Activated T-cell treated with anti-CD3 and anti-CD28 coated beads, Interleukin-2, amount 50 U/mL, for 24 hours (primary cell): ENCODE measurements around the gene MMD2.
"Not testable (repeated sequence)": the region's sequence is repeated elsewhere in the genome, so short reads cannot be mapped to it uniquely, and the experiment has no call there.

Source experiments
- DNase-seq: peaks from one replicate; pipeline ENCODE4 v3.0.0-alpha.2; 2020
- H3K27ac Mint-ChIP-seq: 2 replicates; pipeline ENCODE4 v1.8.0; 2020; ENCODE audit warnings: mild to moderate bottlenecking, mixed read lengths
- H3K27me3 Mint-ChIP-seq: 2 replicates; pipeline ENCODE4 v1.8.0; 2020; ENCODE audit warnings: mixed read lengths
- H3K36me3 Mint-ChIP-seq: 2 replicates; pipeline ENCODE4 v1.8.0; 2020; ENCODE audit warnings: low read depth, mixed read lengths
- H3K4me1 Mint-ChIP-seq: 2 replicates; pipeline ENCODE4 v1.8.0; 2020; ENCODE audit warnings: low read depth, mixed read lengths
- H3K4me3 Mint-ChIP-seq: 2 replicates; pipeline ENCODE4 v1.8.0; 2020; ENCODE audit warnings: mild to moderate bottlenecking, moderate library complexity, mixed read lengths
- H3K9me3 Mint-ChIP-seq: 2 replicates; pipeline ENCODE4 v1.8.0; 2020; ENCODE audit warnings: mixed read lengths

The MMD2 gene

DNA sequence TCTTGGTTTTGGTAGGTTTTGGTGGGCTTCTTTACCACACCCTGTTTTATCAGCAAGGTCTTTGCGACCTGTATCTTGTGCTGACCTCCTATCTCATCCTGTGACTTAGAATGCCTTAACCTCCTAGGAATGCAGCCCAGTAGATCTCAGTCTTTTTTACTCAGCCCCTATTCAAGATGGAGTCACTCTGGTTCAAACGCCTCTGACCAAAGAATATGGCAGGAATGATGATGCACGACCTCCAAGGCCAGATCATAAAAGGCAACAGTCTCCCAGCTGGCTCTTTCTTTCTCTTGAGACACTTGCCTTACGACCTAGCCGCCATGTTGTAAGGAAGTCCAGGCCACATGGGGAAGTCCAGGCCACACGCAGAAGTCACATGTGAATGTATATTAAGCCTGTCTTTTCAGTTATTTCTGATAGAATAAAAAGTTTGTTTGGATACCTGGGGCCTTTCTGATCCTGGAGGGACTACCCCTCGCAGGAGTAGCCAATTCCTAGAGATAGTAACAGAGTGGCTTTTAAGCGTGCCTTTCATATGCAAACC is 65.0 kb downstream of the MMD2 start:
- Mint-ChIP-seq H3K9me3 (peaks cover 7% of the 10 kb centered on the region), H3K27ac (no peak overlapping the region), H3K4me3 (no peak overlapping the region), H3K36me3 (no peaks in the 10 kb centered on the region), H3K4me1 (no peaks in the 10 kb centered on the region), H3K27me3 (no peaks in the 10 kb centered on the region)
- no peak for DNase-seq

DNA sequence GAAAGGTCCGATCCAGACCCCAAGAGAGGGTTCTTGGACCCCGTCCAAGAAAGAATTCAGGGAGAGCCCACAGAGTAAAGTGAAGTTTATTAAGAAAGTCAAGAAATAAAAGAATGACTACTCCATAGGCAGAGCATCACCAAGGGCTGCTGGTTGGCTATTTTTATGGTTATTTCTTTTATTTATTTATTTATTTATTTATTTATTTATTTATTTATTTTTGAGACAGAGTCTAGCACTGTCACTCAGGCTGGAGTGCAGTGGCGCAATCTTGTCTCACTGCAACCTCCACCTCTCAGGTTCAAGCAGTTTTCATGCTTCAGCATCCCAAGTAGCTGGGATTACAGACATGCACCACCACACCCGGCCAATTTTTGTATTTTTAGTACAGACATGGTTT is 65.8 kb downstream of the MMD2 start:
- H3K9me3 Mint-ChIP-seq, H3K4me3 Mint-ChIP-seq, H3K36me3 Mint-ChIP-seq, DNase-seq, H3K4me1 Mint-ChIP-seq, H3K27ac Mint-ChIP-seq, H3K27me3 Mint-ChIP-seq: not testable (repeated sequence)

DNA sequence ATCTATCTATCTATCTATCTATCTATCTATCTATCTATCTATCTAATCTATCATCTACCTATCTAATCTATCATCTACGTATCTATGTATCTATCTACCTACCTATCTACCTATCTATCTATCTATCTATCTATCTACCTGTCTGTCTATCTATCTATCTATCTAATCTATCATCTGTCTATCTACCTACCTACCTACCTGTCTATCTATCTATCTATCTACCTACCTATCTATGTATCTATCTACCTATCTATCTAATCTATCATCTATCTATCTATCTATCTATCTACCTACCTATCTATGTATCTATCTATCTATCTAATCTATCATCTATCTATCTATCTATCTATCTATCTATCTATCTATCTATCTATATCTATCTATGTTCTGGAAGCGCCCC is 67.5 kb downstream of the MMD2 start:
- not testable (repeated sequence) for H3K9me3 Mint-ChIP-seq, H3K36me3 Mint-ChIP-seq, H3K27ac Mint-ChIP-seq, DNase-seq, H3K27me3 Mint-ChIP-seq, H3K4me1 Mint-ChIP-seq, H3K4me3 Mint-ChIP-seq

DNA sequence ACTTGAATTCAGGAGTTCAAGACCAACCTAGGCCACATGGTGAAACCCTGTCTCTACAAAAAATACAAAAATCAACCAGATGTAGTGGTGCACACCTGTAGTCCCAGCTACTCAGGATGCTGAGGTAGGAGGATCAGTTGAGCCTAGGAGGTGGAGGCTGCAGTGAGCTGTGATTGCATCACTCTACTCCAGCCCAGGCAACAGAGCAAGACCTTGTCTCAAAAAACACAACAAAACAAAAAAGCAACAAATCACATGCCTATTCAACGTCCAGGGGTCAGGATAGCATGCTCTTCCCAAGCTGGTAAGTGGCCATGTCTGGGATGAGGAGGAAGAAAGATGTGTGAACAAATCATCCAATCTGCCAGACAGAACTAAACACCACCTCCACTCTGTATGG is 69.3 kb downstream of the MMD2 start:
- Mint-ChIP-seq H3K4me1 (no peaks in the 10 kb centered on the region), H3K9me3 (peaks cover 7% of the 10 kb centered on the region), H3K27ac (no peak overlapping the region), H3K36me3 (no peaks in the 10 kb centered on the region), H3K4me3 (no peak overlapping the region), H3K27me3 (peaks cover 8% of the 10 kb centered on the region)
- DNase-seq: no peak

DNA sequence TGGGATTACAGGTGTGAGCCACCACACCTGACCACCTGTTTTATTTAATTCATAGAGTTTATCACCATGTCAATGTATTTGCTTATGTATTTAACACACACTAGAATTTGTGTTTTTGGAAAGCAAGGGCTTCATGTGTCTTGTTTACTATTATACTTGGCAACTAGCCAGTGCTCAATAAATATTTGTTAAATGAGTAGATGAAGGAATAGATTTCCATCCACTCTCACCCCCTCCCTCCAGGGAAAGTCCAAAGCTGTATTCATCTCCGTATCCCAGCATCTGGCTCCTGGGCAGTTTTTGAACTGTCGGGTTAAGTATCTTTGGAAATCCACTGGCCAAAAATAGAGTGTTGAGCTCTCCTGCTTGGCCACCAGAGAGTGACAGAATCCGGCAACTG is 70.8 kb downstream of the MMD2 start:
- H3K9me3 Mint-ChIP-seq: no peaks in the 10 kb centered on the region
- H3K27me3 Mint-ChIP-seq: peaks cover 18% of the 10 kb centered on the region
- no peak for DNase-seq
- no peaks in the 10 kb centered on the region for H3K4me1 Mint-ChIP-seq
- H3K36me3 Mint-ChIP-seq: no peaks in the 10 kb centered on the region
- H3K27ac Mint-ChIP-seq: no peak overlapping the region
- H3K4me3 Mint-ChIP-seq: no peak overlapping the region

DNA sequence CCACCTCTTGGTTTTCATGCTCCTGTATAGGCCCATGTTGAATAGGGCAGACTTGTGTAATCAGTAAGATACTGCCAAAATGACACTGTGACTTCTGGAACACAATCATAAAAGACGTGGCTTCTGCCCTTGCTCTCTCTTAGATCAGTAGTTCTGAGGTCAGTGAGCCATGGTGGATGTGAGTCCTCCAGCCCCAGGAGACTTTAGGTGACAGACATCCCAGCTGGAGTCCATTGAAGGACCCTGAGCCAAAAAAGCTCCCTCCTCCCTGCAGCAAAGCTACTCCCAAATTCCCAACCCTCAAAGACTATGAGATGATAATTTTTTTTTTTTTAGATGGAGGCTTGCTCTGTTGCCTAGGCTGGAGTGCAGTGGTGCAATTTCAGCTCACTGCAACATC is 72.3 kb downstream of the MMD2 start:
- Mint-ChIP-seq H3K4me1 (peaks cover 10% of the 10 kb centered on the region), H3K27me3 (peaks cover 31% of the 10 kb centered on the region), H3K4me3 (no peak overlapping the region), H3K9me3 (no peaks in the 10 kb centered on the region), H3K36me3 (no peaks in the 10 kb centered on the region), H3K27ac (no peak overlapping the region)
- no peak for DNase-seq

DNA sequence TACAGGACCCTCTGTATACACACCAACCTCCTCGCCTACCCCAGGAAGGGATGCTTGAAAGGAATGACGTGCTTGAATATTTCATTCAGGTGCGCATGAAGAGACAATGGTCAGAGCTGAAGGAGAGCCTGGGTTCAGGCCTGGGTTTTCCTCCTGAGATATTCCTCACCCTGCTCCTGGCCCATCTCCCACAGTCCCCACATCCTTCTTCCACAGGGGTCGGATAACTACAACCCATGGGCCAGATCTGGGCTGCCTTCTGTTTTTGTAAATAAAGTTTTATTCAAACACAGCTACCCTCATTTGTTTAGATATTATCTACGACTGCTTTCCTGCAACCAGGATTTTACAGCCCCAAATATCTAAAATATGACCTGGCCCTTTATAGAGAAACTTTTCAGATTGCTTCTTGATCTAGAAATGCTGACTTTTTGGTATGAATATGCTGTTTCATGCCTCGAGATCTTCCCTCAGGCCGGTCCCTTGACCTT is 73.6 kb downstream of the MMD2 start:
- H3K4me1 Mint-ChIP-seq: peaks cover 10% of the 10 kb centered on the region
- H3K27ac Mint-ChIP-seq: no peak overlapping the region
- no peak overlapping the region for H3K4me3 Mint-ChIP-seq
- DNase-seq: no peak
- peaks cover 35% of the 10 kb centered on the region for H3K27me3 Mint-ChIP-seq
- H3K36me3 Mint-ChIP-seq: no peaks in the 10 kb centered on the region
- no peaks in the 10 kb centered on the region for H3K9me3 Mint-ChIP-seq

DNA sequence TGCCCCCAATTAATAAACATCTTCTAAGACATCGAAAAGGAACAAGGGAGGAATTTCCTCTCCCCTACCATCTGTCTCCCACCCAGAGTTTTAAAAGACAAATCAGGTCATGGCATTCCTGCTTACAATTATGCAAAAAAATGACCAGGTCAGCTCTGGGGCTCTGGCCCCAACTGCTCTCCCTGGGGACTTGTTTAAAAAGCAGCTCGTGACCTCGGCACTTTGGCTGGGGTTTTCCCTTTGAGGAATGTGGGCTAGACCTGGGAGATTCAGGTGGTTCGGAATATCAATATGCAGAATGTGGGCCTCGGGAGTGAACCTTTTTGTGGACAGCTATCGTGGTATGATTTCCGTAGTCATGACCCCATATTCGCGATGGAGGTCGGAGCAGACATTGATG is 74.8 kb downstream of the MMD2 start:
- Mint-ChIP-seq H3K36me3 (no peaks in the 10 kb centered on the region), H3K27ac (no peak overlapping the region), H3K4me3 (no peak overlapping the region), H3K27me3 (peaks cover 47% of the 10 kb centered on the region), H3K4me1 (peaks cover 10% of the 10 kb centered on the region), H3K9me3 (no peaks in the 10 kb centered on the region)
- no peak for DNase-seq

DNA sequence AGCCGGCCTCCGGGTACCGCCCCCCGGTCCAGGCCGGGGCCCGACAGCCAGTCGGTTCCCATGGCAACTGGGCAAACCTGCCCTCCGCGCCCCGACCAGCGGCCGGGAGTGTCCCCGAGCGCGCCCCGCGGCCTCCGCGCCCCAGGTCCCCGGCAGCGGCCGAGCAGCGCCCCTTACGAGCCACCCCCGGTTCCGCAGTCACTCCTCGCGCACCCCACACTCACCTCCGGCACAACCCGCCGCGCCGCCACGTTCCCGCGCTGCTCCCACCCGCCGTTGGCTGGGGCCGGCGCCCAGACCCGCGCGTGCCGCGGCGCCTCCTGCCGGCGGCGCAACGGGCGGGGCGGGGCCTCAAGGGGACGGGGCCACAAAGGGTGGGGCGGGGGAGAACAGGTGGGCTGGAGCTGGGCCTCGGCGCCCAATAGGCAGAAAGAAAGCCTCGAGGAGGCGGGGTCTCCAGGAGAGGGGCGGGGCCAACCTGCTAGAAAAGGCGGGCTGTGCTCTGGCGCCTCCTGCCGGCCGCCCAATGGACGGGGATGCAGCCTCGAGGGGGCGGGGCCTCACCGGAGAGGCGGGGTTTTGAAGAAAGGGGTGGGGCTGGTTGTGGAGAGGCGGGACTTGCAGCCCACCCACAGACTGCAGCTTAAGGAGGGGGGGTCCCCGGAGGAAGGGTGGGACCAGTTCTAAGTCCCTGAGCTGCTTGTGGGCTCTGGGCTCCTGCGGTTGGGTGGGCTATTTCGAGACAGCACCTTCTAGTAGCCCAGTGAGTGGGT is 75.4 kb downstream of the MMD2 start, which contains the start of gene RADIL:
TSS of gene RADIL (minus strand) at position 345 of the 773 bp plus-strand sequence. CDS start 5,577 bp downstream, outside the sequence.
- Mint-ChIP-seq H3K27me3 (peaks cover 53% of the 10 kb centered on the region), H3K36me3 (no peaks in the 10 kb centered on the region), H3K9me3 (no peaks in the 10 kb centered on the region), H3K4me1 (peaks cover 10% of the 10 kb centered on the region), H3K4me3 (peak within 1 kb of the TSS; percentile 64), H3K27ac (no peak within 1 kb of the TSS)
- DNase-seq: peak; percentile 92

DNA sequence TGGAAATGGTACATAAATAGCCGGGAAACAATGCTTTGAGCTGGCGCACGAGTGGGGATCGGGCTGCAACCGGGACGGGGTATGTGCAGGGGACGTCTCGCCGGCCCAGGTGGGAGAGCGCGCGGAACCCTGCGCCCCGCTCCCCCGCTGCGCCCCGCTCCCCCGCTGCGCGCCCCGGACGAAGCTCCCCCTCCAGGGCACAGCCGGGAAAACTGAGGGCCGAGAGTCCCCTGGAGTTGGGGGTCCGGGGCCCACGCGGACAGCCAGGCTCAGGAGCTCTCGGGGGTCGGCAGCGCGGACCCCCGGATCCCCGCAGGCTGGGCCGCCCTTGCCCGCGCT is 76.0 kb downstream of the MMD2 start:
- peak overlapping the region; percentile 64 for H3K4me3 Mint-ChIP-seq
- peaks cover 58% of the 10 kb centered on the region for H3K27me3 Mint-ChIP-seq
- no peaks in the 10 kb centered on the region for H3K36me3 Mint-ChIP-seq

DNA sequence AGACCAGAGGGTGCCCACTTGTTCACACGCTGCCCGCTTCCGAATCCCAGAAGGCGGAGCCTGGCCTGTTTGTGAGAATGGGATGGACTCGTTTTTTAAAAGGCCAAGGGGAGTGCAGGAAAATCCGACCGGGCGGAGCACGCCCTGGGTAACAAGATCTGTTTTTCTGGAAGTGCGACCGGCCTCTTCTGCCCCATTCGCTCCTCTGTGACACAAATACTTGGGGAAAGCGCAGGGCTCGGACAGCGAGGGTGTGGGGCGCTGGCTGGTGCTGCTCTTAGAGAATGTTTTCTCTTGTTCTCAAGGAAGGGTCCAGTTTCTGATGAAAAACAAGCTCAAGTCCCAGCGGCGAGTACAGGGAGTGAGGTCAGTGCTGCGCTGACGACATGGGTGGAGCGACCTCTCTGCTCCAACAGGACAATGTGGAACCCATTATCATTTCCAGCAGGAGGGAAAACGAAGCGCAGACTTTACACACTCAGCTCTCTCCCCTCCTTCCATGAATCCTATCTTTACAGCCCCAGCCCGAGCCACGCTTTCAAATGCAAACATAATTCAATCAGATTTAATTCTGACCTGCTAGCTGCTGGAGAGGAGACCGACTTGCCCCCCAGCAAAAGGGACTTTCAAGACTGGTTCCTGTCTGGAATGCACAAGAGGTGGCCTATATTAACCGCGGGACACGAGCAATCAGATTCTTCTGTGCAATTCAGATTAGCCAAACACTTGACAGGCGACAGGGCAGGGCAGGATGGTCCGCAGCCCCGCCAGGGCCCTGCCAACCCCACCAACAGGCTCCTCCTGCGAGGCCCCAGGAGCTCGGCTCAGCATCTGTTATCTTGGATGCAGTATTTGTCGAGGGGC is 76.6 kb downstream of the MMD2 start:
- Mint-ChIP-seq H3K27me3 (peaks cover 62% of the 10 kb centered on the region), H3K9me3 (no peaks in the 10 kb centered on the region), H3K27ac (no peak overlapping the region), H3K4me3 (peak overlapping the region; percentile 64), H3K36me3 (no peaks in the 10 kb centered on the region), H3K4me1 (peaks cover 10% of the 10 kb centered on the region)
- DNase-seq: no peak

More for the DNA sequence above, 76.0 kb downstream of the MMD2 start:
- Mint-ChIP-seq H3K9me3 (no peaks in the 10 kb centered on the region), H3K4me1 (peaks cover 10% of the 10 kb centered on the region), H3K27ac (no peak overlapping the region)
- peak; percentile 45 for DNase-seq

DNA sequence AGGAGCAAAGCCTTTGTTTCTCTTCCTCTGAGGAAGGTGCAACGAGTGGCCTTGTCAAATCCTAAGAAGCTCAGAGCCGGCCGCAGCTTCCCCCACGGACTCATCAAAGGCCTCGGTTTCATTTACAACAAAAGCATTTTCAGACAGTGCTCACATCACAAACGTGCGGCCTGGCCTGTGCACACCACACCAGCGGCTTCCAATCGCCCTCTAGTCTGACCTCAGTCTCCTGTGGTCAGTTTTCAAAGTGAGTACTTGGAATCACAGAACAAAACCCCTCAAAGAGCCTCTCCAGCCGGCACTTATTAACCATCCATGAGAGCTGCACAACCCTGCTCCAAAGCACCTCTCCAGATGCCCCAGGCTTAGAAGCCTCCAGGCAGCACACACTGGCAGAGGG is 78.8 kb downstream of the MMD2 start:
- no peak overlapping the region for H3K4me3 Mint-ChIP-seq
- peaks cover 64% of the 10 kb centered on the region for H3K27me3 Mint-ChIP-seq

DNA sequence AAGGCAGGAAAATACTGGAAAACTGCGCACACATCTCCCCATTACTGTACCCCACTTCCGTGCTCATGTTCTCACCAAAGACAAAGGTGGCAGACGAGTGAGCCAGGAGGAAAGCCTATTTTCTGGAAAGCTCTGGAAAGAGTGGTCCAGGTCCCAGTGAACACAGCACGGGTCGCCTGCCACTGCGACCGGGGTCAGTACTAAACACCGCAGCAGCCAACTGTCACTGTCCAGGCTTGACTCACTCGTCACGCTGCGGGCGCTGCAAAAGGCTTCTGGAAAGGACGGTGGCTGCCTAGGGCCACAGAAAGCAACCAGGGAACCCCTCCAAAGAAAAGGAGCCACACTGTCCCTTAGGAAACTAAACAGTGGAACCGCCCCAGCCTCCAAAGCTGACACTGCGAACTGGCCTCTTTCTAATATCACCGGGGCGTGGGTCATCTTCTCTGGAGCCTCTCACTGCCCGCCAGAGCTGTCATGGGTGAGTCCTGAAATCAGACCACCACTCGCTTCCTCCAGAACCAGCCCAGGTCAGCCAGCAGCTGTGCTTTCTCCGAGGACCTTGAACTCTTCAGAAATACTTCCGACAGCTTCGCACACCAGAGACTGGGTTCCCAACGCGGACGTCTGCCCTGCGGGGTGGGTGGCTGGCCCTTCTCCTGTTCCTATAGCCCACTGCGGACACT is 79.4 kb downstream of the MMD2 start:
- no peaks in the 10 kb centered on the region for H3K9me3 Mint-ChIP-seq
- H3K4me3 Mint-ChIP-seq: no peak overlapping the region
- H3K36me3 Mint-ChIP-seq: no peaks in the 10 kb centered on the region
- DNase-seq: no peak
- H3K27ac Mint-ChIP-seq: no peak overlapping the region
- H3K4me1 Mint-ChIP-seq: peaks cover 10% of the 10 kb centered on the region
- peaks cover 62% of the 10 kb centered on the region for H3K27me3 Mint-ChIP-seq

More for the DNA sequence above, 78.8 kb downstream of the MMD2 start:
- no peak for DNase-seq
- H3K4me1 Mint-ChIP-seq: peaks cover 10% of the 10 kb centered on the region
- H3K27ac Mint-ChIP-seq: no peak overlapping the region
- no peaks in the 10 kb centered on the region for H3K9me3 Mint-ChIP-seq
- no peaks in the 10 kb centered on the region for H3K36me3 Mint-ChIP-seq
